IPS-18a (cell line): Measurements from ENCODE around the gene GPR179.

Source experiments
- H3K27ac ChIP-seq: one replicate; pipeline ENCODE4 v1.5.1; 2013; ENCODE audit warnings: low read length
- H3K27me3 ChIP-seq: one replicate; pipeline ENCODE4 v1.6.1; 2013; ENCODE audit warnings: mild to moderate bottlenecking, low read length; ENCODE audit not compliant: control insufficient read depth, insufficient read depth
- H3K36me3 ChIP-seq: one replicate; pipeline ENCODE4 v1.6.1; 2013; ENCODE audit warnings: low read depth, low read length; ENCODE audit not compliant: control insufficient read depth
- H3K4me1 ChIP-seq: one replicate; pipeline ENCODE4 v1.6.1; 2013; ENCODE audit warnings: low read depth, low read length; ENCODE audit not compliant: control insufficient read depth
- H3K4me3 ChIP-seq: one replicate; pipeline ENCODE4 v1.5.1; 2013; ENCODE audit warnings: low read length
- H3K9ac ChIP-seq: one replicate; pipeline ENCODE4 v1.6.1; 2013; ENCODE audit warnings: mild to moderate bottlenecking, low read length, moderate library complexity
- H3K9me3 ChIP-seq: one replicate; pipeline ENCODE4 v1.6.1; 2013; ENCODE audit warnings: low read depth, low read length; ENCODE audit not compliant: control insufficient read depth

GPR179 gene

DNA sequence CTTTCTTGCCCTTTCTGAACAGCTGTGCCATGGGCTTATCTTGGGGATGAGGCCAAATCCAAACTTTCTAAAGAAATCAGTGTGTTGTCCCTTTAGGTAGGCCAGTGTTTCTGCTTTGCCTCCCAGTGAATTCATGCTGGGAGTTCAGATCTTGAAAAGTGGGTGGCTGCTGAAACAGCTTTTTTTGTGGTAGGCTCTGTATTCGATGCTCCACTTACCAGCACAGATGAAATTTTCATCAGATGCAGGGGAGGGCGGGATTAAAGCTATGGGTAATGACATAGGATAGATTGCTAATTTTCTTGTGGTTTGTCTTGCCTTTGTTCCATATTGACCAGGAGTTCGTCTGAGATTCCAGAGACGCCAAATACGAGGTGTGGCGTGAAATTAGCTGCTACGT is 10.7 kb upstream of the GPR179 start:
- Histone ChIP-seq H3K9ac (no peak overlapping the region), H3K4me1 (peaks cover 17% of the 10 kb centered on the region), H3K27ac (no peak overlapping the region), H3K36me3 (no peaks in the 10 kb centered on the region), H3K9me3 (no peaks in the 10 kb centered on the region), H3K27me3 (no peaks in the 10 kb centered on the region), H3K4me3 (no peak overlapping the region)

DNA sequence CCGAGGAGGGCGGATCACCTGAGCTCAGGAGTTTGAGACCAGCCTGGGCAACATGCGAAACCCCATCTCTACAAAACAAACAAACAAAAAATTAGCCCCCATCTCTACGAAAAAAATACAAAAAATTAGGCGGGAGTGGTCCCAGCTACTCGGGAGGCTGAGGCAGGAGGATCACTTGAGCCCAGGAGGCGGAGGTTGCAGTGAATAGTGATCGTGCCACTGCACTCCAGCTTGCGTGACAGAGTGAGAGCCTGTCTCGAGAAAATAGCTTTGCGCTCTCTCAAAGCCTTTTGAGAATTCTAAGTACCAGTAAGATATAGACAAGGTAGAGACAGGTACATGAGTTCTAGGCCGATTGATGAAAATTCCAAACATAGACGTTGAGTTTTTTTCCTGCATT is 9.9 kb upstream of the GPR179 start:
- Histone ChIP-seq H3K9ac (no peak overlapping the region), H3K4me1 (peaks cover 17% of the 10 kb centered on the region), H3K36me3 (no peaks in the 10 kb centered on the region), H3K27ac (no peak overlapping the region), H3K4me3 (peak overlapping the region; percentile 53), H3K27me3 (no peaks in the 10 kb centered on the region), H3K9me3 (no peaks in the 10 kb centered on the region)

DNA sequence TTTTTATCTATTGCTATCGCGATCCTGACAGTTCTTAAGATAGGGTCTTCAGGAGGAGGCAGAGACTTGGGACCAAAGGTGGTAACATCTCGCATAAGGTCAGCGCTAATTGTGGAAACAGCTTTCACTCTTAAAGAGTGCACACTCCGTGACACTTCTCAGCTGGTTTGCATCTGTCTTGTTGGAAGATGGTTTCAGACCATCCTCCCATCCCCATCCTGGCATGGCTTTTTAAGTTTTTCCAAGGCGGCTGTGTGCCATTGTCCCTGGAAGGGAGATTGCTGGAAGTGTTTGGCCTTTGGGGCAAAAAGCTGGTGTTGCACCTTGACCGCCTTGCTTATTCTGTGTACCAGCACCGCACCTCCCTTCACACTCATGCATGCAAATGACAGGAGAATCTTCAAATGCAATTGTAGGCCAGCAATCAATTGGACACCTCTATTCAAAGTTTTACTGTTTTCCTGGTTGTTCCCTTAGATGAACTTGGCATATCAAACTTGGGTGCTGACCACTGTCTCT is 9.4 kb upstream of the GPR179 start:
- no peaks in the 10 kb centered on the region for H3K36me3 ChIP-seq
- H3K27me3 ChIP-seq = no peaks in the 10 kb centered on the region
- peak overlapping the region; percentile 53 for H3K4me3 ChIP-seq
- H3K9me3 ChIP-seq = no peaks in the 10 kb centered on the region
- peaks cover 17% of the 10 kb centered on the region for H3K4me1 ChIP-seq
- peak overlapping the region; percentile 25 for H3K9ac ChIP-seq
- no peak overlapping the region for H3K27ac ChIP-seq

DNA sequence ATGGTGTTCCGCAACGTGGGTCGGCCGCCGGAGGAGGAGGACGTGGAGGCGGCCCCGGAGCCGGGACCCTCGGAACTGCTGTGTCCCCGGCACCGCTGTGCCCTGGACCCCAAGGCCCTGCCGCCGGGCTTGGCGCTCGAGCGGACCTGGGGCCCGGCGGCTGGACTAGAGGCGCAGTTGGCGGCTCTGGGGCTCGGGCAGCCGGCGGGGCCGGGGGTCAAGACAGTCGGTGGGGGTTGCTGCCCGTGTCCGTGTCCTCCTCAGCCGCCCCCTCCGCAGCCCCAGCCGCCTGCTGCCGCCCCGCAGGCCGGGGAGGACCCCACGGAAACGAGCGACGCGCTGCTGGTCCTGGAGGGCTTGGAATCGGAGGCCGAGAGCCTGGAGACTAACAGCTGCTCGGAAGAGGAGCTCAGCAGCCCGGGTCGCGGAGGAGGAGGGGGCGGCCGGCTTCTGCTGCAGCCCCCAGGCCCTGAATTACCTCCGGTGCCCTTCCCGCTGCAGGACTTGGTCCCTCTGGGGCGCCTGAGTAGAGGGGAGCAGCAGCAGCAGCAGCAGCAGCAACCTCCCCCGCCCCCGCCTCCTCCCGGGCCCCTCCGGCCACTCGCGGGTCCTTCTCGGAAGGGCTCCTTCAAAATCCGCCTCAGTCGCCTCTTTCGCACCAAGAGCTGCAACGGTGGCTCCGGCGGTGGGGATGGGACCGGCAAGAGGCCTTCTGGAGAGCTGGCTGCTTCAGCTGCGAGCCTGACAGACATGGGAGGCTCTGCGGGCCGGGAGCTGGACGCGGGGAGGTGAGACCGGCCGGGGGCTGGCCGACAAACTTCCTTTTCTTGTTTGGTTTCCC is 8.7 kb upstream of the GPR179 start:
- peaks cover 13% of the 10 kb centered on the region for H3K4me1 ChIP-seq
- H3K4me3 ChIP-seq = peak overlapping the region; percentile 53
- no peaks in the 10 kb centered on the region for H3K36me3 ChIP-seq
- no peak overlapping the region for H3K27ac ChIP-seq
- H3K27me3 ChIP-seq = no peaks in the 10 kb centered on the region
- H3K9me3 ChIP-seq = no peaks in the 10 kb centered on the region
- peak overlapping the region; percentile 25 for H3K9ac ChIP-seq

DNA sequence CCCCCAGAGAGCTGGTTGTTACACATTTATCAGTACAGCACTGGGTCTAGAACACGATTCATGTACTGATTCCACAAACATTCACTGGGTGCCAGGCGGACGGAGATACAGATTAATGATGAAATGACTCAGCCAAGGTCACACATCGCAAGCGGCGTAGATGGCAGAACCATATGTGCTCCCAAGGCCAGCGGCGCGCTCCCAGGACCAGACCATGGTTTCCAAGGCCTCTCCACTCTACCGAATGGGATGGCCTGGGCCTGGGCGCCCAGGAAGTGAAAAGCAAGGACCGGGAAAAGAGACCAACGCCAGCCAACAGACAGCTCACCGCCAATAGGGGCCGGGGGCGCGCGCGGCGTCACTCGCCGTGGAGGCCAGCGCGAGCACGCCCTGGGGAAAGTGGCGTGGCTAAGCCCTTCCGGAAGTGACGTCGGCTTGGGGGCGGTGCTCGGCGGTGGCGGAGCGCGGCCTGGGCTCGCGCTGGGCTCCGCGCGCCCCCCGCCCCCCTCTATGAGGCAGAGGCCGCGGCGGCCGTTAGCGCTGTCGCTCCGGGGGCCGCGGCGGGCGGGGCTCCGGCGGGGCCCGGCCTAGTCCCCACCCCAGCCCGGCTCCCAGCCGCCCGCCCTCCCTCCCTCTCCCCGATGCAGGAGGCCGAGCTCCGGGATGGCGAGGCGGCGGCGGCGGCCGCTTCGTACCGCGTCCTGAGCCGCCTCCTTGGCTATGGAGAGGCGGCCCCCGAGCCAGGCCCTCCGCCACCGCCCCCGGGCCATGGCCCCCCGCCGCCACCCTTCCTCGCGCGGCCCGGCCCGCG is 7.9 kb upstream of the GPR179 start, which contains the start of gene SOCS7:
TSS of gene SOCS7 (plus strand) at position 433 of the 811 bp plus-strand sequence. CDS start at position 642, 209 bp downstream.
- Histone ChIP-seq H3K27ac (no peak within 1 kb of the TSS), H3K9ac (peak within 1 kb of the TSS; percentile 25), H3K9me3 (no peaks in the 10 kb centered on the region), H3K4me3 (peak within 1 kb of the TSS; percentile 53), H3K4me1 (peaks cover 13% of the 10 kb centered on the region), H3K27me3 (no peaks in the 10 kb centered on the region), H3K36me3 (no peaks in the 10 kb centered on the region)

DNA sequence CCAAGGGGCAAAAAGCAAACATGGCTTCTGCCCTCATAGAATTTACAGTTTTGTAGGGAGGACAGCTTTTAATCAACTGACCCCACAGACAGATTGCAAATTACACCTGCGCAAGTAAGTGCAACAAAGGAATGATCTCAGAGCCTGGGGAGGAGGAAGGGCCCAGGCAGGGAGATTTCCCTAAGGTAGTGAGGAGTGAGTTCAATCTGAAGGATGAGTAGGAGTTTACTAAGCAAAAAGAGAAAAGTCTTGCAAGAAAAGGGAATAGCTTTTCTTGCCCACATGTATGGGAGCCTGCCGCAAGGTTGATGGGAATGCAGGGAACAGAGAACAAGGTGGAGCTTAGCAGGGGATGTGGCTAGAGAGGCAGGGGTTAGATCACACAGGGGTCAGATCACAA is 6.3 kb upstream of the GPR179 start:
- Histone ChIP-seq H3K27ac (no peak overlapping the region), H3K27me3 (no peaks in the 10 kb centered on the region), H3K4me3 (no peak overlapping the region), H3K36me3 (no peaks in the 10 kb centered on the region), H3K9me3 (no peaks in the 10 kb centered on the region), H3K4me1 (peaks cover 13% of the 10 kb centered on the region), H3K9ac (no peak overlapping the region)

DNA sequence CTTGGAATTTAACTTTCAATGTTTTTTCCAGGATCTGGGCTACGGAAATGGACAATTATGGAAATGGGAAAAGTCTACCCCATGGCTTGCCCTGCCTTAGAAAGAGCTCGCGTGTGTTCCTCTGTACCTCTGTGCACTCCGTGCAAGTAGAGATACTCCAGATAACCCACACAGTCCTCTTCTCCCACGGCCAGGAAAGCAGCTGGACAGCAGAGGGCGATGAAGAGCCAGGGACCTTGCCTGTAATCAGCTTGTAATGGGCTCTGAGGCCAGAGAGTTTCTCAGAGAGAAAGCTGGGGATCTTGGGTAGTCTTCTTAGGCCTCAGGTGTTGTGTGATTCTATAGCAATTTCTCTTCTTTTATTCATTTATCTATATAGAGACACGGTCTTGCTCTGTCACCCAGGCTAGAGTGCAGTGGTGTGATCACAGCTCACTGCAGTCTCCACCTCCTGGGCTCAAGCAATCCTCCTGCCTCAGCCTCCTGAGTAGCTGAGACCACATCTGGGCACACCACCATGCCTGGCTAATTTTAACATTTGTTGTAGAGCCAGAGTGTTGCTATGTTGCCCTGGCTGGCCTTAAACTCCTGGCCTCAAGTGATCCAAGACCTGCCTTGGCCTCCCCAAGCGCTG is 5.5 kb upstream of the GPR179 start:
- Histone ChIP-seq H3K9ac (no peak overlapping the region), H3K4me3 (no peak overlapping the region), H3K27me3 (no peaks in the 10 kb centered on the region), H3K4me1 (peaks cover 12% of the 10 kb centered on the region), H3K9me3 (no peaks in the 10 kb centered on the region), H3K27ac (no peak overlapping the region), H3K36me3 (no peaks in the 10 kb centered on the region)

DNA sequence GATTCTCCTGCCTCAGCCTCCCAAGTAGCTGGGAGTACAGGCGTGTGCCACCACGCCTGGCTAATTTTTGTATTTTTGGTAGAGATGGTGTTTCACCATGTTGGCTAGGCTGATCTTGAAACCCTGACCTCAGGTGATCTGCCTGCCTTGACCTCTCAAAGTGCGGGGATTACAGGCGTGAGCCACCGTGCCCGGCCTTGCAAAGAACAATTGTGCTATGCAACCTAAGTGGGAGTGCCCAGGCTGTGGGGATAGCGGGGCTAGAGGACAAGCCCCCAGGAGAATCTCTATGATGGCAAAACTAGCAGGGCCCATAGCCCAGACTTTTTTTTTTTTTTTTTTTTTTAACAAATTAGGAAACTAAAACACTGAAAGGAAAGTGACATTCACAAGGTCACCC is 2.0 kb upstream of the GPR179 start:
- no peaks in the 10 kb centered on the region for H3K9me3 ChIP-seq
- peaks cover 11% of the 10 kb centered on the region for H3K4me1 ChIP-seq
- no peaks in the 10 kb centered on the region for H3K36me3 ChIP-seq
- no peak overlapping the region for H3K27ac ChIP-seq
- no peak overlapping the region for H3K9ac ChIP-seq
- no peaks in the 10 kb centered on the region for H3K27me3 ChIP-seq
- H3K4me3 ChIP-seq = no peak overlapping the region

DNA sequence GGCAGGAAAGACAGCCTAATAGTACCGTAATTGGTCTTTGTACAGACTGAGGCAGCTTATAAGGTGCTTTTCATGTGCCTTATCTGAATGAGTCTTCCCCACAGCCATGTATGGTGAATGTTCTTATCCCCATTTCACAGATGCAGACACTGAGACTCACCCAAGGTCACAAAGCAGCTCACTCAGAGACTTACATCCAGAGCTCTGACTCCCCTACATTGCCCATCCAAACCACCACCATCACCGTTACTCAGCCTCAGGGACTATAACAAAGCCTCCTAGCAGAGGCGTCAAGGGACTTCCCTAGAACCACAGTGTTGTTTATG is 627 bp upstream of the GPR179 start:
- no peaks in the 10 kb centered on the region for H3K36me3 ChIP-seq
- H3K27ac ChIP-seq = no peak overlapping the region
- H3K4me3 ChIP-seq = no peak overlapping the region
- H3K4me1 ChIP-seq = peaks cover 3% of the 10 kb centered on the region
- H3K9ac ChIP-seq = no peak overlapping the region
- H3K27me3 ChIP-seq = no peaks in the 10 kb centered on the region
- H3K9me3 ChIP-seq = no peaks in the 10 kb centered on the region

DNA sequence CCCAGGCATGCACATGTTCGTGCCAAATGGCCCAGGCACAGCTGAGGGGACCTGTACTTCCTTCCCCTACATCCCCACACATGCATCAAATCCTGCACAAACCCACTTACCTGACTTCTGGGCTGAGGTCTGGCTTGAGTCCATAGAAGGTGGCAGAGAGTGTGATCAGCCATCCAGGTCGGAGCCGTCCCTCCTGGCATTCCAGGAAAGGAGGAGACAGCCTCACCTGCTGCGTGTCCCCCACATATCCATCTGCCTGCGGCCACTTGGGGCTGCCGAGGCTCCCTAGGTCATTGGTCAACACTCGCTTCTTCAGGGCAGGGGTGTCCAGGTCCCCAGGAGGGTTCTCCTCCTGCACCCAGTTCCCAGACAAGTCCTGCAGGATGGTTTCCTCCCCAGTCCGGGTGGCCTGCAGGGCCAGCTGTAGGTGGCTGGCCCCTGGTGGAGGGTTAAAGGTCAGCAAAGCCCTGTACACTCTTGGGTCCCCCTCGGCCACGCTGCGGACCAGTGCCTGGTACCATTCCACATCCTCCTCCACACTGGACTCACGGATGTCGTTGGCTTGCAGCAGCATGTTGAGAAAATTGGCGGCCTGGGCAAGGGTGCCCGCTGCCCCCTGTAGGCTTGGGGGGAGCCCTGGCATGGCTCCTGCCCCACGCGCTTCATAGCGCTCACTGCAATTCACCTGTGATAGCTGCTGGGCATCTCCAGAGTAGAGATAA is 709 bp downstream of the GPR179 start:
- H3K27ac ChIP-seq = no peak overlapping the region
- H3K27me3 ChIP-seq = no peaks in the 10 kb centered on the region
- H3K9ac ChIP-seq = no peak overlapping the region
- peaks cover 3% of the 10 kb centered on the region for H3K4me1 ChIP-seq
- H3K4me3 ChIP-seq = no peak overlapping the region
- no peaks in the 10 kb centered on the region for H3K36me3 ChIP-seq
- H3K9me3 ChIP-seq = no peaks in the 10 kb centered on the region
